GM19397 (cell line): ENCODE results near the gene FGFR3.

Experiments
- ATAC-seq: cut with Tn5 transposase; IDR thresholded peaks from one replicate; pipeline ENCODE4 v1.9.1; 2021; ENCODE audit warnings: mild to moderate bottlenecking, moderate library complexity; ENCODE audit not compliant: unreplicated experiment

FGFR3 gene

GRCh38 chr4:1786544-1787362 lies 6.3 kb upstream of the FGFR3 start:
- ATAC-seq = no peak

- ATAC-seq = no peak
These were observed 5.5 kb upstream of the FGFR3 start for GRCh38 chr4:1787411-1788077.

- ATAC-seq = no peak
These were observed 4.7 kb upstream of the FGFR3 start for GRCh38 chr4:1788254-1788973.

- no peak for ATAC-seq
These were observed 3.5 kb upstream of the FGFR3 start for GRCh38 chr4:1789552-1789951.

- ATAC-seq = no peak
These were observed 3.1 kb upstream of the FGFR3 start for GRCh38 chr4:1790005-1790404.

- no peak for ATAC-seq
These were observed 798 bp upstream of the FGFR3 start for GRCh38 chr4:1792158-1792831.

- peak; percentile 15 for ATAC-seq
These were observed 375 bp downstream of the FGFR3 start for GRCh38 chr4:1793496-1793840.

- no peak for ATAC-seq
These were observed 1.1 kb downstream of the FGFR3 start for GRCh38 chr4:1793940-1794808.

GRCh38 chr4:1794809-1795298 lies 1.8 kb downstream of the FGFR3 start:
- no peak for ATAC-seq

- no peak for ATAC-seq
These were observed 2.5 kb downstream of the FGFR3 start for GRCh38 chr4:1795299-1796195.

GRCh38 chr4:1796486-1797204 lies 3.6 kb downstream of the FGFR3 start:
- no peak for ATAC-seq

- no peak for ATAC-seq
These were observed 4.3 kb downstream of the FGFR3 start for GRCh38 chr4:1797298-1797860.

- no peak for ATAC-seq
These were observed 4.9 kb downstream of the FGFR3 start for GRCh38 chr4:1797861-1798579.

GRCh38 chr4:1798580-1799386 lies 5.7 kb downstream of the FGFR3 start:
- ATAC-seq = no peak

GRCh38 chr4:1799387-1800375 lies 6.6 kb downstream of the FGFR3 start:
- no peak for ATAC-seq

GRCh38 chr4:1800805-1801204 lies 7.7 kb downstream of the FGFR3 start:
- no peak for ATAC-seq
